Left ventricle myocardium inferior (tissue), 1 donor: Measurements from ENCODE around the gene ZRSR2. TPM values are rescaled to one million over a fixed set of nuclear protein-coding genes. Genes with fewer than 3 reads are reported as not detected.
A peak's percentile ranks its signal among the peaks of the same experiment; 100 is the strongest.

Experiments used
- DNase-seq: peaks from one replicate; pipeline ENCODE4 v3.0.0-alpha.2; 2020
- H3K27ac ChIP-seq: fragments of 200-600 bp; replicated peaks from 2 replicates; pipeline ENCODE4 v1.8.0; 2021
- H3K27me3 ChIP-seq: fragments of 200-600 bp; 2 replicates; pipeline ENCODE4 v1.8.0; 2021; ENCODE audit warnings: low read depth
- H3K36me3 ChIP-seq: fragments of 200-600 bp; 2 replicates; pipeline ENCODE4 v1.8.0; 2021
- H3K4me1 ChIP-seq: fragments of 200-600 bp; 2 replicates; pipeline ENCODE4 v1.8.0; 2021
- H3K4me3 ChIP-seq: fragments of 200-600 bp; 2 replicates; pipeline ENCODE4 v1.8.0; 2021; ENCODE audit warnings: mild to moderate bottlenecking, moderate library complexity
- H3K9me3 ChIP-seq: fragments of 200-600 bp; replicated peaks from 2 replicates; pipeline ENCODE4 v1.8.0; 2021
- intact Hi-C: fragments of 100-400 bp; cut with micrococcal nuclease; formaldehyde crosslinking; loops from one replicate; pipeline ENCODE4 v1.11.0; 2022
- total RNA-seq: library from RNA; stranded (reverse); fragmentation: NEBNext Ultra II Directional; extraction: Animal tissue kit (Norgen Biotek cat#: 25700); gene quantifications from one replicate; pipeline ENCODE4 v1.2.1, GENCODE V29; 2021
- TF ChIP-seq, protein P1 (sequence below): fragments of 200-600 bp; IDR thresholded peaks from 2 replicates; pipeline ENCODE4 v1.8.0; 2021; ENCODE audit warnings: antibody characterized with exemption, mild to moderate bottlenecking, borderline replicate concordance
- donor health status: DM: no; HTN: yes; CAD: no; lungs with severe emphysema.

ZRSR2 gene
- total RNA-seq, 1 donor from 2014 or later = 7.8 TPM

GRCh38 chrX:15785176-15785750 lies 5.0 kb upstream of the ZRSR2 start:
- Histone ChIP-seq H3K4me1 (peaks cover 3% of the 10 kb centered on the region), H3K36me3 (peaks cover 8% of the 10 kb centered on the region), H3K27ac (no peak overlapping the region), H3K9me3 (no peaks in the 10 kb centered on the region), H3K27me3 (no peaks in the 10 kb centered on the region), H3K4me3 (no peak overlapping the region)
- intact Hi-C loops = no loop called here
- DNase-seq = no peak
- TF ChIP-seq, protein P1, sequence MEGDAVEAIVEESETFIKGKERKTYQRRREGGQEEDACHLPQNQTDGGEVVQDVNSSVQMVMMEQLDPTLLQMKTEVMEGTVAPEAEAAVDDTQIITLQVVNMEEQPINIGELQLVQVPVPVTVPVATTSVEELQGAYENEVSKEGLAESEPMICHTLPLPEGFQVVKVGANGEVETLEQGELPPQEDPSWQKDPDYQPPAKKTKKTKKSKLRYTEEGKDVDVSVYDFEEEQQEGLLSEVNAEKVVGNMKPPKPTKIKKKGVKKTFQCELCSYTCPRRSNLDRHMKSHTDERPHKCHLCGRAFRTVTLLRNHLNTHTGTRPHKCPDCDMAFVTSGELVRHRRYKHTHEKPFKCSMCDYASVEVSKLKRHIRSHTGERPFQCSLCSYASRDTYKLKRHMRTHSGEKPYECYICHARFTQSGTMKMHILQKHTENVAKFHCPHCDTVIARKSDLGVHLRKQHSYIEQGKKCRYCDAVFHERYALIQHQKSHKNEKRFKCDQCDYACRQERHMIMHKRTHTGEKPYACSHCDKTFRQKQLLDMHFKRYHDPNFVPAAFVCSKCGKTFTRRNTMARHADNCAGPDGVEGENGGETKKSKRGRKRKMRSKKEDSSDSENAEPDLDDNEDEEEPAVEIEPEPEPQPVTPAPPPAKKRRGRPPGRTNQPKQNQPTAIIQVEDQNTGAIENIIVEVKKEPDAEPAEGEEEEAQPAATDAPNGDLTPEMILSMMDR = no peak

DNA sequence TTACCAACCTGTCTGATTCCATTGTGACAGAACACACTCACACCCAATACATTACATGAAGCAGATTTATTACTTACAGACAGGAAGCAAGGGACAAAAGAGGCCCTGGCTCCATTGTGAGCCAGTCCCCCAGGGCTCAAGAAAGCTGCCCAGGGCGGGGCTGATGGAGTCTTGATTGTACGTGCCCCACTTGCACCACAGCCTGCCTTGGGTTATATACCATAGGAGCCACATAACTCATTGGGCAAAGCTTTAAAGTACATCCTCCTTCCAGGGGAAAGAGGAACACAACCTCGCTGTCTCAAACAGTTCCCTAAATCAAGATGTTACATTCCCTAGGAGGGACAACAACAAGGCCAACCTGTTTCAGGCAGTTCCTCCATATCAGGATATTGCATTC lies 3.4 kb upstream of the ZRSR2 start:
- intact Hi-C loops = no loop called here
- Histone ChIP-seq H3K27me3 (no peaks in the 10 kb centered on the region), H3K9me3 (no peaks in the 10 kb centered on the region), H3K36me3 (peaks cover 8% of the 10 kb centered on the region), H3K4me1 (peaks cover 8% of the 10 kb centered on the region), H3K27ac (no peak overlapping the region), H3K4me3 (no peak overlapping the region)
- TF ChIP-seq, protein P1 = no peak
- no peak for DNase-seq

DNA sequence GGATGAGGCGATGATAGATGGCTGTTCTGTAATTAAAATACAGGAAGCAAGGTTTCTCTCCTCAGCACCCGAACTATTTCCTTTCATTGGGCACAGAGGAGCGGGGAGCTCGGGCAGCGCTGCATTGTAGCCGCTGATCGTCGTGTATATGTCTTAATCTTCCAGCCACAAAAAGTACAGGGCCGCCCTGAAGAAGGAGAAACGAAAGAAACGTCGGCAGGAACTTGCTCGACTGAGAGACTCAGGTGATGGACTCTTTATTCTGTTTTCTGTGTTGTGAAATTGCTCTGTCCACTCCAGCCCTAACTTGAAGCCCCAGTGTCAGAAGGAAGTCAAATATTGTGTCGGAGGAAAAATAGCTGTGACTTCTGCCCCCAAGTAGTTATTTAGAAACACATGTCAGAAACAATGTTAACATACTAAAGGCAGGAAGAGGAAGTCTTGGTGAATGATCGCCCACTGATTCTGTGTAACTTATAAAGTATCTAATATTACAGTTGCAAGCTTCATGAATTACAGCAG lies 546 bp downstream of the ZRSR2 start:
- no peaks in the 10 kb centered on the region for H3K27me3 ChIP-seq
- peaks cover 8% of the 10 kb centered on the region for H3K4me1 ChIP-seq
- TF ChIP-seq, protein P1 = no peak
- no peak for DNase-seq
- no peaks in the 10 kb centered on the region for H3K36me3 ChIP-seq
- H3K27ac ChIP-seq = peak overlapping the region; percentile 84
- peak overlapping the region; percentile 82 for H3K4me3 ChIP-seq
- no peaks in the 10 kb centered on the region for H3K9me3 ChIP-seq
- intact Hi-C loops = no loop called here

GRCh38 chrX:15797707-15798106 lies 7.4 kb downstream of the ZRSR2 start:
- H3K4me3 ChIP-seq = no peak overlapping the region
- intact Hi-C loops = no loop called here
- TF ChIP-seq, protein P1 = no peak

GRCh38 chrX:15804563-15804962 lies 14.3 kb downstream of the ZRSR2 start:
- H3K27ac ChIP-seq = peak overlapping the region; percentile 19
- H3K27me3 ChIP-seq = no peaks in the 10 kb centered on the region
- no peak overlapping the region for H3K4me3 ChIP-seq
- H3K9me3 ChIP-seq = no peaks in the 10 kb centered on the region
- H3K4me1 ChIP-seq = no peaks in the 10 kb centered on the region
- H3K36me3 ChIP-seq = peaks cover 22% of the 10 kb centered on the region
- TF ChIP-seq, protein P1 = no peak
- no peak for DNase-seq
- intact Hi-C loops = no loop called here

More at GRCh38 chrX:15797707-15798106, 7.4 kb downstream of the ZRSR2 start:
- Histone ChIP-seq H3K36me3 (peaks cover 6% of the 10 kb centered on the region), H3K27me3 (no peaks in the 10 kb centered on the region), H3K9me3 (no peaks in the 10 kb centered on the region), H3K4me1 (no peaks in the 10 kb centered on the region), H3K27ac (no peak overlapping the region)
- no peak for DNase-seq
